ENCODE measurements around the gene CAPZB.

DNA sequence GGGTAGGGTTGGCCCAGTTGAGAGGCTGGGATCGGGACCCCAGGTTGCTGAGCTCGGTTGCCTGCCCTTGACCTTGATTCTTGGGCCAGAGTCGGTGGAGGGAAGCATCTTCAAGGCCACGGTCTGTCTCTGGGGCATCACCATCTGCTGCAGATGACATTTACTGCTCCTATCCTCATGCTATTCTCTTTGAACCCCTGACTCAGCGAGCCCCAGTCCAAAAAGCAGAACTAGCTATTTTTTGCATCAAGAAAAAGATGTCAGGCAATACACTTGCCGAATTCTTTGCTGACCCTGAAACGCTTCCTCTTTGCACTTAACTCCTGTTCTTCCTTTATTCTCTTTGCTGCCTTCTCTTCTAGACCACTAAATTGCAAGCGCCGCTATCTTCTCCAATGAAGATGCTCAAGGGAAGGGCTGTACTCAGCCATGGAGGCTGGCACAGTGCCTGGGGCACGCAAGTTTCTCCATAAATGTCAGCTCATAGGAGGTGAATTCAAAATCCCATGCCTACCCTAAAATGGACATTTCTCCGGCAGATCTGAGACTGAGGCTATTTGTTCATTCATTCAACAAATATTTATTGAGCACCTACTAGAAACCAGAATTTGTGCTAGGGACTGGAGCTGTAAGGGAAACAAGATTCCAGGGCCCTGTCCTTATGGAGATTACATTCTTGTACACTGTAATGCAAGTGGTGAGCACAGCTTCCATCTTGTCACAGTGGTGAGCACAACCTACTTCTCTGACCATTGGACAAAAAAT is 20.5 kb upstream of the CAPZB start:
- TF ChIP-seq GATA2 (IDR thresholded peaks at IDR 0.05; ENCODE audit: low read depth, low read length) (no peak), GATA3 (IDR thresholded peaks at IDR 0.05; ENCODE audit: low read depth, low read length) (no peak)
